Fibroblast of the aortic adventitia (primary cell): ENCODE measurements around the gene CELF1. TPM values are rescaled to one million over a fixed set of nuclear protein-coding genes. Genes with fewer than 3 reads are reported as not detected.

Experiments
- DNase-seq: peaks from one replicate; pipeline ENCODE4 v3.0.0-alpha.2; 2010; ENCODE audit warnings: low read depth
- H3K4me3 ChIP-seq: 2 replicates; pipeline ENCODE4 v1.5.1; 2011; ENCODE audit warnings: low read depth, mild to moderate bottlenecking, control low read depth, low read length, moderate library complexity
- CTCF ChIP-seq: IDR thresholded peaks from 2 replicates; pipeline ENCODE4 v1.5.1; 2011; ENCODE audit warnings: mild to moderate bottlenecking, low read length, control low read depth, inconsistent platforms; ENCODE audit not compliant: insufficient read depth
- total RNA-seq: library from RNA; depleted of rRNA; stranded (reverse); fragments of >200 nt; gene quantifications from 2 replicates; pipeline ENCODE4 v1.2.3, GENCODE V29; 2012; ENCODE audit warnings: low replicate concordance

Gene CELF1
- total RNA-seq, 1 donor: 103 TPM

- TF ChIP-seq CTCF: no peak
- H3K4me3 ChIP-seq: peak overlapping the region; percentile 38
- DNase-seq: peak; percentile 78
Observed at GRCh38 chr11:47523490-47524225, 29.3 kb downstream of the CELF1 start.

GRCh38 chr11:47518212-47518964 is 34.5 kb downstream of the CELF1 start:
- no peak for DNase-seq
- TF ChIP-seq CTCF: no peak
- H3K4me3 ChIP-seq: no peak overlapping the region

GRCh38 chr11:47516984-47517853 is 35.7 kb downstream of the CELF1 start:
- H3K4me3 ChIP-seq: no peak overlapping the region
- DNase-seq: no peak
- TF ChIP-seq CTCF: no peak

GRCh38 chr11:47516155-47516554 is 36.8 kb downstream of the CELF1 start:
- DNase-seq: no peak
- no peak for TF ChIP-seq CTCF
- no peak overlapping the region for H3K4me3 ChIP-seq

GRCh38 chr11:47514825-47515647 is 37.9 kb downstream of the CELF1 start:
- peak; percentile 91 for DNase-seq
- TF ChIP-seq CTCF: no peak
- no peak overlapping the region for H3K4me3 ChIP-seq

- no peak for DNase-seq
- H3K4me3 ChIP-seq: no peak overlapping the region
- TF ChIP-seq CTCF: no peak
Observed at GRCh38 chr11:47512701-47513100, 40.2 kb downstream of the CELF1 start.
